Measurements from ENCODE around the gene CFD. TPM values are rescaled to one million over a fixed set of nuclear protein-coding genes. Genes with fewer than 3 reads are reported as not detected.
A peak's percentile ranks its signal among the peaks of the same experiment; 100 is the strongest.

The CFD gene
- total RNA-seq, 1 experiment from 2014 or later: 1.9 TPM

GRCh38 chr19:912181-913079, 53.0 kb downstream of the CFD start:
- Histone ChIP-seq H3K4me2 (ENCODE audit: insufficient read depth, insufficient read length, low read length) (peak overlapping the region; percentile 42), H3K79me2 (ENCODE audit: insufficient read depth, low read length) (peaks cover 5% of the 10 kb centered on the region; the same call in 1 of the 2 replicates), H3K14ac (ENCODE audit: insufficient read depth, low read length) (peak overlapping the region; percentile 65; the same call in 1 of the 2 replicates), H2BK15ac (ENCODE audit: low read depth, low read length) (no peak overlapping the region), H4K91ac (ENCODE audit: insufficient read length, low read depth, low read length) (no peak overlapping the region), H3K79me1 (ENCODE audit: insufficient read depth, low read depth, low read length, poor library complexity, severe bottlenecking) (peaks cover 5% of the 10 kb centered on the region), H2AK5ac (ENCODE audit: insufficient read length, low read length) (no peak overlapping the region), H3K56ac (ENCODE audit: insufficient read length, low read depth, low read length) (no peak overlapping the region), H4K5ac (ENCODE audit: insufficient read length, low read depth, low read length) (no peak overlapping the region), H3K4me1 (ENCODE audit: insufficient read depth, low read length) (no peaks in the 10 kb centered on the region), H3K23me2 (ENCODE audit: insufficient read length, low read depth, low read length, poor library complexity, severe bottlenecking) (peaks cover 16% of the 10 kb centered on the region), H2BK5ac (ENCODE audit: insufficient read length, low read length) (no peak overlapping the region), H4K20me1 (ENCODE audit: control insufficient read depth, insufficient read depth, insufficient read length) (no peaks in the 10 kb centered on the region), H3K27me3 (ENCODE audit: insufficient read depth, low read length) (no peaks in the 10 kb centered on the region; the same call in 1 of the 2 replicates), H3K27ac (ENCODE audit: insufficient read length, low read depth, low read length) (no peak overlapping the region), H2BK12ac (ENCODE audit: insufficient read length, low read depth, low read length) (no peak overlapping the region), H2BK20ac (ENCODE audit: low read depth, low read length, poor library complexity, severe bottlenecking) (no peak overlapping the region), H4K8ac (replicated peaks; ENCODE audit: insufficient read length, low read depth, low read length) (no peak overlapping the region), H3T11ph (ENCODE audit: low read length) (no peak overlapping the region), H3K23ac (ENCODE audit: insufficient read length, low read depth, low read length) (no peak overlapping the region), H3K9ac (ENCODE audit: extremely low read depth, insufficient read length, low read length) (no peak overlapping the region), H2AFZ (ENCODE audit: low read length) (no peak overlapping the region), H3K18ac (ENCODE audit: insufficient read length, low read depth, low read length) (no peak overlapping the region), H2BK120ac (ENCODE audit: low read depth, low read length, poor library complexity, severe bottlenecking) (no peak overlapping the region), H3K4ac (ENCODE audit: low read depth, low read length) (no peak overlapping the region), H3K9me3 (ENCODE audit: control insufficient read depth, low read depth, low read length) (no peaks in the 10 kb centered on the region)
- Mint-ChIP-seq H3K4me3 (peak overlapping the region; percentile 75 to 87), H3K36me3 (ENCODE audit: insufficient read depth in 1 of 3, low read depth in 3 of 3) (peaks cover 0 to 12% (median 5%) of the 10 kb centered on the region in 3 experiments; a peak in 3 of 7 replicates), H3K27me3 (ENCODE audit: low read depth) (peaks cover 33% of the 10 kb centered on the region), H3K4me1 (peaks cover 0 to 13% of the 10 kb centered on the region in 2 experiments; a peak in 2 of 4 replicates), H3K9me3 (peaks cover 0 to 3% of the 10 kb centered on the region in 2 experiments; a peak in 1 of 5 replicates), H3K27ac (no peak overlapping the region)
- no peak for DNase-seq
- TF ChIP-seq CTCF (conservative IDR thresholded peaks at IDR 0.05): no peak
- WGBS (ENCODE audit: extremely low coverage, insufficient read length, low lambda C conversion rate): no CpG with 5 or more reads among the region's 69 CpGs

Small RNAs within 50 kb of the gene (microRNA-seq; reads per million reads assigned to microRNA genes)
- gene MIR3187 (ENCODE audit: borderline microRNAs expressed): 9.3 reads per million, percentile 46 among the genes with 10 or more reads in this experiment

Other genes with a start within 250 kb of the CFD start
- gene POLRMT, start 226.1 kb upstream of the CFD start, total RNA-seq (2021): 101 and 104 TPM in 2 replicates
- 0.72 and 0.99 TPM in 2 replicates for gene FGF22, start 219.8 kb upstream of the CFD start, total RNA-seq (2021)
- 78.0 and 81.9 TPM in 2 replicates for gene RNF126, start 196.4 kb upstream of the CFD start, total RNA-seq (2021)
- 6.8 and 9.1 TPM in 2 replicates for gene FSTL3, start 183.3 kb upstream of the CFD start, total RNA-seq (2021)
- gene PRSS57, start 164.2 kb upstream of the CFD start, total RNA-seq (2021): 0.22 TPM in 1 of 2 replicates, not detected in the other
- gene PALM, start 150.7 kb upstream of the CFD start, total RNA-seq (2021): 18.5 and 23.6 TPM in 2 replicates
- gene MISP, start 108.6 kb upstream of the CFD start, total RNA-seq (2021): 0.44 and 0.83 TPM in 2 replicates
- gene PTBP1, start 62.2 kb upstream of the CFD start, total RNA-seq (2021): 712 and 748 TPM in 2 replicates
- 57.9 and 61.2 TPM in 2 replicates for gene PLPPR3, start 37.7 kb upstream of the CFD start, total RNA-seq (2021)
- gene AZU1, start 31.8 kb upstream of the CFD start, total RNA-seq (2021): 0.77 and 1.6 TPM in 2 replicates
- 0.31 TPM in 1 of 2 replicates, not detected in the other for gene PRTN3, start 18.7 kb upstream of the CFD start, total RNA-seq (2021)
- not detected in 2 replicates for gene ELANE, start 7.4 kb upstream of the CFD start, total RNA-seq (2021)
- gene MED16, start 33.5 kb downstream of the CFD start, total RNA-seq (2021): 83.1 and 84.1 TPM in 2 replicates
- gene RNU6-9, start 33.8 kb downstream of the CFD start, total RNA-seq (2021): not detected in 2 replicates
- gene R3HDM4, start 53.6 kb downstream of the CFD start, total RNA-seq (2021): 66.2 and 66.4 TPM in 2 replicates
- 3.3 and 5.9 TPM in 2 replicates for gene KISS1R, start 57.7 kb downstream of the CFD start, total RNA-seq (2021)
- gene ARID3A, start 66.4 kb downstream of the CFD start, total RNA-seq (2021): 98.3 and 104 TPM in 2 replicates
- gene WDR18, start 124.7 kb downstream of the CFD start, total RNA-seq (2021): 94.7 and 101 TPM in 2 replicates
- gene GRIN3B, start 140.8 kb downstream of the CFD start, total RNA-seq (2021): 1.0 and 1.4 TPM in 2 replicates
- 169 and 171 TPM in 2 replicates for gene TMEM259, start 161.5 kb downstream of the CFD start, total RNA-seq (2021)
- gene RNU6-2, start 161.9 kb downstream of the CFD start, total RNA-seq (2021): not detected in 2 replicates
- 524 and 529 TPM in 2 replicates for gene CNN2, start 166.9 kb downstream of the CFD start, total RNA-seq (2021)
- gene ABCA7, start 180.4 kb downstream of the CFD start, total RNA-seq (2021): 28.3 and 34.6 TPM in 2 replicates
- gene ARHGAP45, start 207.5 kb downstream of the CFD start, total RNA-seq (2021): 35.0 and 39.8 TPM in 2 replicates
- gene POLR2E, start 235.7 kb downstream of the CFD start, total RNA-seq (2021): 261 and 272 TPM in 2 replicates
- gene GPX4, start 244.3 kb downstream of the CFD start, total RNA-seq (2021): 355 and 363 TPM in 2 replicates

All from H9 (cell line).